ENCODE data around the gene COL7A1. TPM values are rescaled to one million over a fixed set of nuclear protein-coding genes. Genes with fewer than 3 reads are reported as not detected.

The COL7A1 gene
- total and polyA plus RNA-seq, 2 of the 8 experiments (the other 6 are each of a cell fraction or from before 2014, with no cell fraction given), result 10.7 to 13.9 TPM

DNA sequence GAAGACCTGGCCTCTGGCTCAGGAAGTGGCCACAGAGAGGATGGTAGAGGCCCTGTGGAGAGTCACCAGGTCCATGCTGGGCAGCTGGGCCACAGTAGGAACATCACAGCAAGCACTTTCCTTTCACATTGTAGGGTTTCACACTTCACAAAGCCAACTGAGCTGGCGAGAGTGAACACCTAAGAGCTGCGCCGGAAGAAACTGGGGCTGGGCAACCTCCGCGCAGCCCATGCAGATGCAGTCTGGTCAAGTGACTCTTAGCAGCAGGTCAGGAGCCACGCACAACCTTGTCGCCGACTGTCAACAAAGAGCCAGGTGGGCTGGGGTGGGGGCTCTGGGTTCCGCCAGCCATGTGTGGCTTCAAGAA lies 75.9 kb downstream of the COL7A1 start (continued):
- TF ChIP-seq BRCA1 (IDR thresholded peaks at IDR 0.05; ENCODE audit: low read depth, low read length) (no peak), JUN (IDR thresholded peaks at IDR 0.05; ENCODE audit: low read depth, low read length) (no peak), TBP (IDR thresholded peaks at IDR 0.05; ENCODE audit: low read depth, low read length) (no peak), RFX5 (IDR thresholded peaks at IDR 0.05; ENCODE audit: borderline replicate concordance, low read depth, low read length) (no peak), ZNF274 (IDR thresholded peaks at IDR 0.05; ENCODE audit: borderline replicate concordance, extremely low read depth, low read length) (no peak)

Data from H1 (cell line).